ENCODE results near the gene SPSB1. TPM values are rescaled to one million over a fixed set of nuclear protein-coding genes. Genes with fewer than 3 reads are reported as not detected.
A peak's percentile ranks its signal among the peaks of the same experiment; 100 is the strongest.
"Not testable (repeated sequence)": the region's sequence is repeated elsewhere in the genome, so short reads cannot be mapped to it uniquely, and the experiment has no call there.

Gene SPSB1
- total RNA-seq, 4 donors from 2014 or later, result 33.5 to 111 (median 76.3) TPM

DNA sequence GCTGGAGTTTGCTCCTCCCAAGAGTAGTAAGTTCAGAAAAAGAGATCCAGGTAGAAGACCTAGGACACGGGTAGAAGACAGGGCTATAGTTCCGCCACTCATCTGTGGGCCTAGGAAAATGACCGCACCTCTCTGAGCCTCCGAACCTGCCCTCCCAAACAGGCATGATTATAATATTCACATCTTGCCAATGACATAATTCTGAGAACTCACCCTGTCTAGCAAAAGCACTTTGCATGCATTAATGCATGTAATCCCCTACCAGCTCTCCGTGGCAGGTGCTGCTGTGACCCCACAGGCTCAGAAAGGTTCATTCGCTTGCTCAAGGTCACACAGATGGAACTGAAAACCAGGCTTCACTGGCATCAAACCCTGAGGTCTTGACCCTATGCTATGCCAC lies 88.0 kb downstream of the SPSB1 start:
- ATAC-seq (ENCODE audit: low FRiP score) (no peak), DNase-seq (ENCODE audit: low spot score) (no peak)
- no peak for TF ChIP-seq CTCF (IDR thresholded peaks at IDR 0.05)

GRCh38 chr1:9382643-9383491 lies 90.2 kb downstream of the SPSB1 start:
- DNase-seq (ENCODE audit: low spot score), result no peak
- no peak for ATAC-seq (ENCODE audit: low FRiP score)
- TF ChIP-seq CTCF (IDR thresholded peaks at IDR 0.05), result no peak

DNA sequence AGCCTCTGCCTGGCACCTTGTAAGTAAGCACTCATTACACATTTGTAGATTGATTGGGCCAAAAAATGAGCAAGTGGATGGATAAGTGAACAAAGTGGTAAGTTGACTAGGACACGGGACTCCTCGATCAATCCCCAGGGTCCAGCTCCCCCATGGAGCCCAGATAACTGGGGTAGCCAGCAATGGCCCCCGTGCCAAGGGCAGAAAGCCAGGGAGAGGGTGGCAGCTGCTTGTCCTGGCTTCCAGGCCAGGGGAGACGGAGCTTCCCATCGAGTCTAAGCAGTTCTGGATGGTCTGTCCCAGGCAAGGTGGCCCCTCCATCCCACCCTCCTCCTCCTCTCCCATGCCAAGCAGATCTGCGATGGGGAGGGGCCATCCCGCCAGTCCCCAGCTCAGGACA lies 91.4 kb downstream of the SPSB1 start:
- DNase-seq (ENCODE audit: low spot score), result no peak
- no peak for ATAC-seq (ENCODE audit: low FRiP score)
- no peak for TF ChIP-seq CTCF (IDR thresholded peaks at IDR 0.05)

GRCh38 chr1:9384751-9385245 lies 92.1 kb downstream of the SPSB1 start:
- no peak for DNase-seq (ENCODE audit: low spot score)
- no peak for TF ChIP-seq CTCF (IDR thresholded peaks at IDR 0.05)
- peak; percentile 45 for ATAC-seq (ENCODE audit: low FRiP score)

- DNase-seq (ENCODE audit: low spot score); ATAC-seq (ENCODE audit: low FRiP score): not testable (repeated sequence)
These were observed 92.7 kb downstream of the SPSB1 start for GRCh38 chr1:9385392-9385791.

- no peak for TF ChIP-seq CTCF (IDR thresholded peaks at IDR 0.05)
- ATAC-seq (ENCODE audit: low FRiP score), result no peak
- no peak for DNase-seq (ENCODE audit: low spot score)
These were observed 93.3 kb downstream of the SPSB1 start for GRCh38 chr1:9385801-9386573.

GRCh38 chr1:9388335-9389180 lies 95.9 kb downstream of the SPSB1 start:
- no peak for TF ChIP-seq CTCF (IDR thresholded peaks at IDR 0.05)
- no peak for DNase-seq (ENCODE audit: low spot score)
- ATAC-seq (ENCODE audit: low FRiP score), result peak; percentile 61

Data from omental fat pad (tissue), 4 donors.